Activated gamma-delta T cell (primary cell): ENCODE measurements around the gene CCDC136.

Experiments used
- DNase-seq: peaks from one replicate; lab custom pipeline; 2025; lab: John Stamatoyannopoulos, UW

The CCDC136 gene

GRCh38 chr7:128805225-128805624, 13.5 kb downstream of the CCDC136 start:
- DNase-seq, result no peak

GRCh38 chr7:128807191-128807590, 15.4 kb downstream of the CCDC136 start:
- no peak for DNase-seq

- DNase-seq, result no peak
Observed at GRCh38 chr7:128809363-128809762, 17.6 kb downstream of the CCDC136 start.

GRCh38 chr7:128810473-128810872, 18.7 kb downstream of the CCDC136 start:
- no peak for DNase-seq

- no peak for DNase-seq
Observed at GRCh38 chr7:128810997-128811396, 19.2 kb downstream of the CCDC136 start.

GRCh38 chr7:128811631-128812430, 20.1 kb downstream of the CCDC136 start:
- DNase-seq, result no peak

GRCh38 chr7:128812514-128813168, 20.9 kb downstream of the CCDC136 start:
- no peak for DNase-seq

GRCh38 chr7:128814499-128814898, 22.7 kb downstream of the CCDC136 start:
- DNase-seq, result no peak

GRCh38 chr7:128815289-128815942, 23.6 kb downstream of the CCDC136 start:
- DNase-seq, result no peak

GRCh38 chr7:128818694-128819093, 26.9 kb downstream of the CCDC136 start:
- DNase-seq, result no peak

GRCh38 chr7:128821724-128822123, 30.0 kb downstream of the CCDC136 start:
- DNase-seq, result no peak

- no peak for DNase-seq
Observed at GRCh38 chr7:128826512-128826911, 34.7 kb downstream of the CCDC136 start.

GRCh38 chr7:128826916-128827247, 35.1 kb downstream of the CCDC136 start:
- DNase-seq, result no peak

GRCh38 chr7:128827248-128827958, 35.6 kb downstream of the CCDC136 start:
- DNase-seq, result no peak

- no peak for DNase-seq
Observed at GRCh38 chr7:128827971-128828711, 36.4 kb downstream of the CCDC136 start.

GRCh38 chr7:128829391-128830166, 37.8 kb downstream of the CCDC136 start:
- no peak for DNase-seq

GRCh38 chr7:128830231-128831177, 38.7 kb downstream of the CCDC136 start, which contains the start of gene FLNC:
FLNC (plus strand) TSS chr7:128830406; CDS start chr7:128830638, 232 bp downstream.
- no peak for DNase-seq

- DNase-seq, result no peak
Observed at GRCh38 chr7:128831178-128831993, 39.6 kb downstream of the CCDC136 start.
